ENCODE measurements around the gene MFSD2A. TPM values are rescaled to one million over a fixed set of nuclear protein-coding genes. Genes with fewer than 3 reads are reported as not detected.

MFSD2A gene
- total and polyA plus RNA-seq, 9 of the 15 experiments (the other 6 are each of a cell fraction or from before 2014, with no cell fraction given), result 0.06 to 0.40 (median 0.15) TPM; not detected in 4

- Histone ChIP-seq H3K27me3 (ENCODE audit: control insufficient read depth in 2 of 2, insufficient read depth in 2 of 2, low read length in 2 of 2) (no peaks in the 10 kb centered on the region; a peak in 1 of 5 replicates), H3K9me3 (replicated peaks; ENCODE audit: control insufficient read depth, insufficient read depth, low read depth, low read length) (no peaks in the 10 kb centered on the region), H3K9me1 (ENCODE audit: control insufficient read depth, insufficient read depth, low read length) (no peaks in the 10 kb centered on the region), H3K4me3 (no peak overlapping the region), H3K4me1 (replicated peaks in 1 of 2; ENCODE audit: control insufficient read depth in 2 of 2, insufficient read depth in 2 of 2, low read length in 2 of 2) (peaks cover 0 to 6% of the 10 kb centered on the region in 2 experiments; a peak in 1 of 5 replicates), H3K9ac (ENCODE audit: insufficient read depth in 1 of 2, low read depth in 2 of 2, low read length in 2 of 2) (no peak overlapping the region), H3K36me3 (ENCODE audit: control insufficient read depth, insufficient read depth, low read length) (no peaks in the 10 kb centered on the region), H3K79me2 (ENCODE audit: control insufficient read depth, insufficient read depth, low read length) (no peaks in the 10 kb centered on the region), H3K4me2 (ENCODE audit: insufficient read depth, low read length) (no peak overlapping the region), H4K20me1 (replicated peaks; ENCODE audit: control insufficient read depth, insufficient read depth, low read length) (no peaks in the 10 kb centered on the region), H3K27ac (ENCODE audit: extremely low read depth, low read depth, low read length) (no peak overlapping the region), H2AFZ (ENCODE audit: low read depth, low read length) (peak overlapping the region; percentile 5; the same call in 1 of the 2 replicates)
- in situ Hi-C loops (cut with MboI), result no loop called here
- ChIA-PET POLR2A (interaction anchor here (0.6 to 1.1 kb wide), 3 partner anchors 21 to 98 kb away, joined by 3 to 4 read pairs (median 4); no protein-coding TSS in a partner anchor), CTCF (ENCODE audit: low intra/inter-chr PET ratio) (interaction anchor here (0.6 kb wide), 1 partner anchor 36 kb away, joined by 4 read pairs; no protein-coding TSS in a partner anchor)
- peak; percentile 88 for ATAC-seq
- intact Hi-C loops (cut with micrococcal nuclease), result no loop called here
- 5% methylated on average over 5 of the region's 5 CpGs for WGBS (ENCODE audit: insufficient coverage, low coverage, missing lambda C conversion rate)
- no peak for DNase-seq (ENCODE audit: extremely low read depth in 1 of 4, low spot score in 3 of 4)
- FAIRE-seq, result no peak
- no TSS peak for BruUV-seq (replicated peaks)
- 0 out of 4 replicates have a peak, but pooled peaks of 1 of the 2 experiments have one; percentile 18 for TF ChIP-seq RCOR1 (IDR thresholded peaks at IDR 0.05; ENCODE audit: borderline replicate concordance in 1 of 2, low read depth in 2 of 2, low read length in 2 of 2)
- 0 out of 2 replicates have a peak, but pooled peaks have one; percentile 19 for TF ChIP-seq CTBP1 (IDR thresholded peaks at IDR 0.05; ENCODE audit: borderline replicate concordance)
- peak; percentile 75; the same call in 1 of the 2 replicates for TF ChIP-seq C11orf30 (IDR thresholded peaks at IDR 0.05; ENCODE audit: low read depth)
- TF ChIP-seq MYBL2 (IDR thresholded peaks at IDR 0.05; ENCODE audit: low read depth), result no peak
- TF ChIP-seq MYBL2 (CRISPR knock-in tag; IDR thresholded peaks at IDR 0.05; ENCODE audit: borderline replicate concordance), result no peak
- TF ChIP-seq BCOR (IDR thresholded peaks at IDR 0.05), result no peak
- no peak for TF ChIP-seq MCM5 (IDR thresholded peaks at IDR 0.05; ENCODE audit: low read depth)
- peak; percentile 86 for TF ChIP-seq ZNF316 (IDR thresholded peaks at IDR 0.05)
- TF ChIP-seq PREB (CRISPR knock-in tag; IDR thresholded peaks at IDR 0.05), result no peak
- no peak for TF ChIP-seq ERF (CRISPR knock-in tag; IDR thresholded peaks at IDR 0.05)
- 0 out of 2 replicates have a peak, but pooled peaks have one; percentile 12 for TF ChIP-seq REST (IDR thresholded peaks at IDR 0.05; ENCODE audit: borderline replicate concordance)
- TF ChIP-seq REST (CRISPR knock-in tag; IDR thresholded peaks at IDR 0.05; ENCODE audit: low read depth), result no peak
- TF ChIP-seq SMARCA5 (IDR thresholded peaks at IDR 0.05), result no peak
- peak; percentile 46 for TF ChIP-seq MAFF (IDR thresholded peaks at IDR 0.05; ENCODE audit: low read length)
These were observed 63.1 kb downstream of the MFSD2A start for GRCh38 chr1:40017951-40018575.

Data from K562 (cell line).